Left ventricle myocardium inferior (tissue), 1 donor: ENCODE results near the gene RING1. TPM values are rescaled to one million over a fixed set of nuclear protein-coding genes. Genes with fewer than 3 reads are reported as not detected.

Experiments used
- DNase-seq: peaks from one replicate; pipeline ENCODE4 v3.0.0-alpha.2; 2020
- H3K27ac ChIP-seq: fragments of 200-600 bp; replicated peaks from 2 replicates; pipeline ENCODE4 v1.8.0; 2021
- H3K27me3 ChIP-seq: fragments of 200-600 bp; 2 replicates; pipeline ENCODE4 v1.8.0; 2021; ENCODE audit warnings: low read depth
- H3K36me3 ChIP-seq: fragments of 200-600 bp; 2 replicates; pipeline ENCODE4 v1.8.0; 2021
- H3K4me1 ChIP-seq: fragments of 200-600 bp; 2 replicates; pipeline ENCODE4 v1.8.0; 2021
- H3K4me3 ChIP-seq: fragments of 200-600 bp; 2 replicates; pipeline ENCODE4 v1.8.0; 2021; ENCODE audit warnings: mild to moderate bottlenecking, moderate library complexity
- H3K9me3 ChIP-seq: fragments of 200-600 bp; replicated peaks from 2 replicates; pipeline ENCODE4 v1.8.0; 2021
- CTCF ChIP-seq: fragments of 200-600 bp; IDR thresholded peaks from 2 replicates; pipeline ENCODE4 v1.8.0; 2021; ENCODE audit warnings: antibody characterized with exemption, mild to moderate bottlenecking, borderline replicate concordance
- intact Hi-C: fragments of 100-400 bp; cut with micrococcal nuclease; formaldehyde crosslinking; loops from one replicate; pipeline ENCODE4 v1.11.0; 2022
- total RNA-seq: library from RNA; stranded (reverse); fragmentation: NEBNext Ultra II Directional; extraction: Animal tissue kit (Norgen Biotek cat#: 25700); gene quantifications from one replicate; pipeline ENCODE4 v1.2.1, GENCODE V29; 2021
- donor health status: DM: no; HTN: yes; CAD: no; lungs with severe emphysema.

RING1 gene
- total RNA-seq, 1 donor from 2014 or later: 28.4 TPM

GRCh38 chr6:33207552-33208090, 679 bp upstream of the RING1 start:
- intact Hi-C loops: no loop called here
- H3K9me3 ChIP-seq: no peaks in the 10 kb centered on the region
- H3K4me3 ChIP-seq: peak overlapping the region; percentile 83
- peaks cover 38% of the 10 kb centered on the region for H3K36me3 ChIP-seq
- TF ChIP-seq CTCF: no peak
- peaks cover 56% of the 10 kb centered on the region for H3K4me1 ChIP-seq
- peak overlapping the region; percentile 94 for H3K27ac ChIP-seq
- DNase-seq: peak; percentile 45
- H3K27me3 ChIP-seq: no peaks in the 10 kb centered on the region

GRCh38 chr6:33209856-33210255, 1.6 kb downstream of the RING1 start:
- Histone ChIP-seq H3K36me3 (peaks cover 23% of the 10 kb centered on the region), H3K27me3 (no peaks in the 10 kb centered on the region), H3K27ac (no peak overlapping the region), H3K9me3 (no peaks in the 10 kb centered on the region), H3K4me3 (no peak overlapping the region), H3K4me1 (peaks cover 54% of the 10 kb centered on the region)
- no peak for TF ChIP-seq CTCF
- no peak for DNase-seq
- intact Hi-C loops: no loop called here

- TF ChIP-seq CTCF: no peak
- Histone ChIP-seq H3K27ac (no peak overlapping the region), H3K9me3 (no peaks in the 10 kb centered on the region), H3K4me3 (no peak overlapping the region), H3K36me3 (peaks cover 23% of the 10 kb centered on the region), H3K4me1 (peaks cover 47% of the 10 kb centered on the region), H3K27me3 (no peaks in the 10 kb centered on the region)
- DNase-seq: no peak
- intact Hi-C loops: no loop called here
These were observed 2.8 kb downstream of the RING1 start for GRCh38 chr6:33211136-33211535.

GRCh38 chr6:33211666-33212422, 3.5 kb downstream of the RING1 start:
- intact Hi-C loops: no loop called here
- Histone ChIP-seq H3K4me1 (peaks cover 46% of the 10 kb centered on the region), H3K27me3 (no peaks in the 10 kb centered on the region), H3K27ac (no peak overlapping the region), H3K9me3 (no peaks in the 10 kb centered on the region), H3K36me3 (peaks cover 23% of the 10 kb centered on the region), H3K4me3 (no peak overlapping the region)
- no peak for DNase-seq
- TF ChIP-seq CTCF: no peak

GRCh38 chr6:33212857-33213165, 4.5 kb downstream of the RING1 start:
- intact Hi-C loops: no loop called here
- no peak for TF ChIP-seq CTCF
- DNase-seq: no peak
- Histone ChIP-seq H3K27me3 (no peaks in the 10 kb centered on the region), H3K27ac (peak overlapping the region; percentile 68), H3K36me3 (peaks cover 23% of the 10 kb centered on the region), H3K4me3 (peak overlapping the region; percentile 75), H3K9me3 (no peaks in the 10 kb centered on the region), H3K4me1 (peaks cover 36% of the 10 kb centered on the region)
